ENCODE results near the gene TAF4.

DNA sequence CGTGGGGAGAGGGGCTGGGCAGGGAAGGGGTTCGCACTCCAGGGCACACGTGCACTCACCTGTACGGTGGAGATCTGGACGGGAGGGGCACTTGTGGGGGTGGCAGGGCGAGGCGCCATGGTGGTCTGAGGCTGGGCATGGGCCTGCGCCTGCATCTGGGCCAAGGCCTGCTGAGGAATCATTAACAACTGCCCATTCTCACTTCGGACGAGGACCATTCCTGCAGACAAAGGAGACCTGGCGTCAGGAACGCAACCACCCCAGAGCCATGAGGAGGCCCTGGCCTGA is 51.2 kb downstream of the TAF4 start:
- TF ChIP-seq, protein P1, sequence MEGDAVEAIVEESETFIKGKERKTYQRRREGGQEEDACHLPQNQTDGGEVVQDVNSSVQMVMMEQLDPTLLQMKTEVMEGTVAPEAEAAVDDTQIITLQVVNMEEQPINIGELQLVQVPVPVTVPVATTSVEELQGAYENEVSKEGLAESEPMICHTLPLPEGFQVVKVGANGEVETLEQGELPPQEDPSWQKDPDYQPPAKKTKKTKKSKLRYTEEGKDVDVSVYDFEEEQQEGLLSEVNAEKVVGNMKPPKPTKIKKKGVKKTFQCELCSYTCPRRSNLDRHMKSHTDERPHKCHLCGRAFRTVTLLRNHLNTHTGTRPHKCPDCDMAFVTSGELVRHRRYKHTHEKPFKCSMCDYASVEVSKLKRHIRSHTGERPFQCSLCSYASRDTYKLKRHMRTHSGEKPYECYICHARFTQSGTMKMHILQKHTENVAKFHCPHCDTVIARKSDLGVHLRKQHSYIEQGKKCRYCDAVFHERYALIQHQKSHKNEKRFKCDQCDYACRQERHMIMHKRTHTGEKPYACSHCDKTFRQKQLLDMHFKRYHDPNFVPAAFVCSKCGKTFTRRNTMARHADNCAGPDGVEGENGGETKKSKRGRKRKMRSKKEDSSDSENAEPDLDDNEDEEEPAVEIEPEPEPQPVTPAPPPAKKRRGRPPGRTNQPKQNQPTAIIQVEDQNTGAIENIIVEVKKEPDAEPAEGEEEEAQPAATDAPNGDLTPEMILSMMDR (IDR thresholded peaks at IDR 0.05): no peak
- no peak for TF ChIP-seq POLR2A (IDR thresholded peaks at IDR 0.05)

All from Peyer's patch (tissue), 4 donors.